ENCODE results near the gene VPS50.

DNA sequence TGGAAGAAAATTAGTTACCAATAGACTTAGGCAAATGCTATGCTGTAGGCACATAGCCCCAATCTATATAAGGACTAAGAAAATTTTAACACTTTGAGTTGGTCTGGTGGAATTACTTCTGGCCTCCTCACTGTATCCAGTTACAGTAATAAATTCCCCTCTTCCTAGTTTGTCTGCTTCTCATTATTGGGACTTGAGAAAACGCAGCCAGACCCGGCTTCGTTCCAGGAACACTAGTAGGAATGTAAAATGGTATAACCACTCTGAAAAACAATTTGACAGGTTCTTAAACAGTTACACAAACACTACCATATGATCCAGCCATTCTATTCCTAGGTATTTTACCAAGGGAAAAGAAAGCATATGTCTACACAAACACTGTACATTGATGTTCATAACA lies 150.2 kb downstream of the VPS50 start:
- TF ChIP-seq SIN3A (IDR thresholded peaks at IDR 0.05; ENCODE audit: borderline replicate concordance, insufficient read depth, low read length) (no peak), POLR2AphosphoS5 (IDR thresholded peaks at IDR 0.05; ENCODE audit: low read depth, low read length) (no peak)
- TF ChIP-seq, protein P1, sequence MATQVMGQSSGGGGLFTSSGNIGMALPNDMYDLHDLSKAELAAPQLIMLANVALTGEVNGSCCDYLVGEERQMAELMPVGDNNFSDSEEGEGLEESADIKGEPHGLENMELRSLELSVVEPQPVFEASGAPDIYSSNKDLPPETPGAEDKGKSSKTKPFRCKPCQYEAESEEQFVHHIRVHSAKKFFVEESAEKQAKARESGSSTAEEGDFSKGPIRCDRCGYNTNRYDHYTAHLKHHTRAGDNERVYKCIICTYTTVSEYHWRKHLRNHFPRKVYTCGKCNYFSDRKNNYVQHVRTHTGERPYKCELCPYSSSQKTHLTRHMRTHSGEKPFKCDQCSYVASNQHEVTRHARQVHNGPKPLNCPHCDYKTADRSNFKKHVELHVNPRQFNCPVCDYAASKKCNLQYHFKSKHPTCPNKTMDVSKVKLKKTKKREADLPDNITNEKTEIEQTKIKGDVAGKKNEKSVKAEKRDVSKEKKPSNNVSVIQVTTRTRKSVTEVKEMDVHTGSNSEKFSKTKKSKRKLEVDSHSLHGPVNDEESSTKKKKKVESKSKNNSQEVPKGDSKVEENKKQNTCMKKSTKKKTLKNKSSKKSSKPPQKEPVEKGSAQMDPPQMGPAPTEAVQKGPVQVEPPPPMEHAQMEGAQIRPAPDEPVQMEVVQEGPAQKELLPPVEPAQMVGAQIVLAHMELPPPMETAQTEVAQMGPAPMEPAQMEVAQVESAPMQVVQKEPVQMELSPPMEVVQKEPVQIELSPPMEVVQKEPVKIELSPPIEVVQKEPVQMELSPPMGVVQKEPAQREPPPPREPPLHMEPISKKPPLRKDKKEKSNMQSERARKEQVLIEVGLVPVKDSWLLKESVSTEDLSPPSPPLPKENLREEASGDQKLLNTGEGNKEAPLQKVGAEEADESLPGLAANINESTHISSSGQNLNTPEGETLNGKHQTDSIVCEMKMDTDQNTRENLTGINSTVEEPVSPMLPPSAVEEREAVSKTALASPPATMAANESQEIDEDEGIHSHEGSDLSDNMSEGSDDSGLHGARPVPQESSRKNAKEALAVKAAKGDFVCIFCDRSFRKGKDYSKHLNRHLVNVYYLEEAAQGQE (IDR thresholded peaks at IDR 0.05; ENCODE audit: insufficient read depth in 1 of 2, low read depth in 2 of 2, low read length in 2 of 2), result no peak
